Measurements from ENCODE around the gene YTHDF1.

YTHDF1 gene

DNA sequence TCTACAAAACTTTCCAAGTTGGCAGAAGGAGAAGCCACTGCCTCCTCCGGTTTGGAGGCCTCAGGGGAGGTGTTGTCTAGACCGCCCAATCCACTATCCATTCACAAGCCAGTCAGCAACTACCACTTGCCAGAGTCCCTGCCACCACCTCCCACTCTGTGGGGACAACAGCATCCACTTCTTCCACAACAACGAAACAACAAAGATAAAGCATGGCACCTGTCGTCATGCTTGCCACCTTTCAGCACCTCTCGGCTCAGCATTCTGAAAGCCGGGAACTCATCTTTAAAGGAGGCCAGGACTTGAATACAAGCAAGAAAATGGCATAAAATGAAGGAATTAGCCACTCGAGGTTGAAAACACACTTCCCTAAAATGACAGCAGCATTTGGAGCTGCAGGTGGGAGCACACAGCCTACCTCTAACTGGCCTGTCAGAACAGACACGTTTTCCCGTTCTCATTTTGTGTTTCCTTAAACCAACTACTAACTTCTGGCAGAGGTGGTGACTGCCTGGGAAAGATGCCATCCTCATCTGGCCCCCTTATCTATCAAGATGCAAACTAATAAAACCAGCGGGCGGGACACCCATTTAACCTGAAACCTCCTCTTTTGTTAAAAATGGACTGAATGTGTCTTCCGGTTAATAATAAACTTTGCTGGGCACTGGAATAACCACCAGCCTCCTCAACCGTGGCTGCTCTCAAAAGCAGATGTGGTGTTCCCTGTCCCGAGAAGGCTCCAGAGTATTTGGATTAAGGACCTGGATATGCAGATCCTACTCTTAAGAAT is 21.7 kb downstream of the YTHDF1 start:
- no peak overlapping the region for H3K4me3 ChIP-seq (ENCODE audit: low read depth, low read length)
- no peak for DNase-seq (ENCODE audit: low read depth)
- TF ChIP-seq MAX (IDR thresholded peaks at IDR 0.05; ENCODE audit: low read depth, low read length) (no peak), MYC (IDR thresholded peaks at IDR 0.05; ENCODE audit: low read depth, low read length) (no peak), POLR2A (IDR thresholded peaks at IDR 0.05; ENCODE audit: extremely low read depth, insufficient read length) (no peak), CTCF (IDR thresholded peaks at IDR 0.05; ENCODE audit: low read depth, low read length) (no peak)

GRCh38 chr20:63192721-63193120 is 23.2 kb downstream of the YTHDF1 start:
- no peak overlapping the region for H3K4me3 ChIP-seq (ENCODE audit: low read depth, low read length)
- DNase-seq (ENCODE audit: low read depth) = no peak
- TF ChIP-seq MAX (IDR thresholded peaks at IDR 0.05; ENCODE audit: low read depth, low read length) (no peak), CTCF (IDR thresholded peaks at IDR 0.05; ENCODE audit: low read depth, low read length) (no peak), POLR2A (IDR thresholded peaks at IDR 0.05; ENCODE audit: extremely low read depth, insufficient read length) (no peak), MYC (IDR thresholded peaks at IDR 0.05; ENCODE audit: low read depth, low read length) (no peak)

GRCh38 chr20:63191400-63191799 is 24.5 kb downstream of the YTHDF1 start:
- DNase-seq (ENCODE audit: low read depth) = no peak
- no peak overlapping the region for H3K4me3 ChIP-seq (ENCODE audit: low read depth, low read length)
- no peak for TF ChIP-seq MYC (IDR thresholded peaks at IDR 0.05; ENCODE audit: low read depth, low read length)
- TF ChIP-seq MAX (IDR thresholded peaks at IDR 0.05; ENCODE audit: low read depth, low read length) = no peak
- no peak for TF ChIP-seq POLR2A (IDR thresholded peaks at IDR 0.05; ENCODE audit: extremely low read depth, insufficient read length)
- TF ChIP-seq CTCF (IDR thresholded peaks at IDR 0.05; ENCODE audit: low read depth, low read length) = no peak

GRCh38 chr20:63190828-63191227 is 25.1 kb downstream of the YTHDF1 start:
- TF ChIP-seq POLR2A (IDR thresholded peaks at IDR 0.05; ENCODE audit: extremely low read depth, insufficient read length) = no peak
- TF ChIP-seq CTCF (IDR thresholded peaks at IDR 0.05; ENCODE audit: low read depth, low read length) = no peak
- no peak for TF ChIP-seq MYC (IDR thresholded peaks at IDR 0.05; ENCODE audit: low read depth, low read length)
- no peak for TF ChIP-seq MAX (IDR thresholded peaks at IDR 0.05; ENCODE audit: low read depth, low read length)
- DNase-seq (ENCODE audit: low read depth) = no peak
- no peak overlapping the region for H3K4me3 ChIP-seq (ENCODE audit: low read depth, low read length)

GRCh38 chr20:63189846-63190559 is 25.9 kb downstream of the YTHDF1 start:
- H3K4me3 ChIP-seq (ENCODE audit: low read depth, low read length) = no peak overlapping the region
- TF ChIP-seq POLR2A (IDR thresholded peaks at IDR 0.05; ENCODE audit: extremely low read depth, insufficient read length) (no peak), MYC (IDR thresholded peaks at IDR 0.05; ENCODE audit: low read depth, low read length) (no peak), CTCF (IDR thresholded peaks at IDR 0.05; ENCODE audit: low read depth, low read length) (no peak), MAX (IDR thresholded peaks at IDR 0.05; ENCODE audit: low read depth, low read length) (no peak)
- DNase-seq (ENCODE audit: low read depth) = no peak

All from NB4 (cell line).